ENCODE data around the gene RAB40A. TPM values are rescaled to one million over a fixed set of nuclear protein-coding genes. Genes with fewer than 3 reads are reported as not detected.

The RAB40A gene
- total RNA-seq, 1 experiment from 2014 or later, result not detected

GRCh38 chrX:103556963-103557612 lies 37.8 kb upstream of the RAB40A start:
- ChIA-PET POLR2A (interaction anchor here (0.6 kb wide), 1 partner anchor 346 kb away, joined by 3 read pairs; no protein-coding TSS in a partner anchor), CTCF (no interaction called here), RAD21 (ENCODE audit: low non-redundant PET in 1 of 2, low total read pairs in 2 of 2, uncharacterized antibody in 2 of 2, unreplicated experiment in 2 of 2) (no interaction called here)
- Histone ChIP-seq H3K27me3 (ENCODE audit: insufficient read depth, low read length) (no peaks in the 10 kb centered on the region), H3K4me2 (ENCODE audit: low read length) (no peak overlapping the region), H3K9me3 (ENCODE audit: control insufficient read depth in 1 of 2, insufficient read depth in 1 of 2, low read depth in 1 of 2, low read length in 2 of 2) (no peaks in the 10 kb centered on the region), H3K4me1 (ENCODE audit: control insufficient read depth in 1 of 2, insufficient read depth in 2 of 2, low read length in 2 of 2) (no peaks in the 10 kb centered on the region), H3K36me3 (ENCODE audit: control insufficient read depth in 1 of 2, insufficient read depth in 2 of 2, low read length in 2 of 2) (no peaks in the 10 kb centered on the region), H2AFZ (ENCODE audit: low read depth, low read length, poor library complexity, severe bottlenecking) (no peak overlapping the region), H3K79me2 (ENCODE audit: insufficient read depth, low read length) (no peaks in the 10 kb centered on the region), H3K27ac (ENCODE audit: low read depth, low read length) (no peak overlapping the region), H3K9me2 (ENCODE audit: insufficient read depth) (no peaks in the 10 kb centered on the region), H3K9ac (ENCODE audit: low read length) (no peak overlapping the region), H4K20me1 (ENCODE audit: insufficient read depth) (no peaks in the 10 kb centered on the region), H3K4me3 (replicated peaks in 1 of 2; ENCODE audit: low read depth in 1 of 2, low read length in 2 of 2) (no peak overlapping the region)
- intact Hi-C loops (cut with micrococcal nuclease), result no loop called here
- no peak for DNase-seq (ENCODE audit: low read depth, low spot score)
- ATAC-seq, result no peak; the same call in 1 of the 2 replicates
- no TSS peak for BruUV-seq (replicated peaks)
- TF ChIP-seq EGR1 (IDR thresholded peaks at IDR 0.05; ENCODE audit: low read depth) (no peak), ZBTB33 (IDR thresholded peaks at IDR 0.05; ENCODE audit: extremely low read depth, insufficient replicate concordance, low read length) (no peak), ZNF274 (IDR thresholded peaks at IDR 0.05; ENCODE audit: low read depth, low read length) (no peak), SRF (IDR thresholded peaks at IDR 0.05; ENCODE audit: low read depth) (no peak), TCF7L2 (IDR thresholded peaks at IDR 0.05; ENCODE audit: borderline replicate concordance, extremely low read depth, insufficient read depth, insufficient read length) (no peak), MAX (IDR thresholded peaks at IDR 0.05) (no peak), ZFX (IDR thresholded peaks at IDR 0.05) (no peak), YY1 (IDR thresholded peaks at IDR 0.05; ENCODE audit: extremely low read depth, insufficient replicate concordance, low read depth, low read length) (no peak), SP1 (IDR thresholded peaks at IDR 0.05; ENCODE audit: low read depth) (no peak), POLR2AphosphoS5 (IDR thresholded peaks at IDR 0.05; ENCODE audit: low read depth, low read length) (no peak), POLR2A (IDR thresholded peaks at IDR 0.05; ENCODE audit: borderline replicate concordance, extremely low read depth, insufficient read depth, insufficient read length) (no peak), SIN3A (IDR thresholded peaks at IDR 0.05; ENCODE audit: low read depth) (no peak), EZH2 (IDR thresholded peaks at IDR 0.05) (no peak), FOSL1 (IDR thresholded peaks at IDR 0.05; ENCODE audit: low read depth) (no peak), JUND (IDR thresholded peaks at IDR 0.05) (no peak), CTCF (IDR thresholded peaks at IDR 0.05 in 2 of 3, conservative IDR thresholded peaks at IDR 0.05 in 1 of 3; ENCODE audit: borderline replicate concordance in 1 of 3, insufficient read depth in 1 of 3, low read depth in 2 of 3, low read length in 2 of 3) (no peak), ELF1 (IDR thresholded peaks at IDR 0.05; ENCODE audit: borderline replicate concordance, low read depth) (no peak)
- TF ChIP-seq, protein P1, sequence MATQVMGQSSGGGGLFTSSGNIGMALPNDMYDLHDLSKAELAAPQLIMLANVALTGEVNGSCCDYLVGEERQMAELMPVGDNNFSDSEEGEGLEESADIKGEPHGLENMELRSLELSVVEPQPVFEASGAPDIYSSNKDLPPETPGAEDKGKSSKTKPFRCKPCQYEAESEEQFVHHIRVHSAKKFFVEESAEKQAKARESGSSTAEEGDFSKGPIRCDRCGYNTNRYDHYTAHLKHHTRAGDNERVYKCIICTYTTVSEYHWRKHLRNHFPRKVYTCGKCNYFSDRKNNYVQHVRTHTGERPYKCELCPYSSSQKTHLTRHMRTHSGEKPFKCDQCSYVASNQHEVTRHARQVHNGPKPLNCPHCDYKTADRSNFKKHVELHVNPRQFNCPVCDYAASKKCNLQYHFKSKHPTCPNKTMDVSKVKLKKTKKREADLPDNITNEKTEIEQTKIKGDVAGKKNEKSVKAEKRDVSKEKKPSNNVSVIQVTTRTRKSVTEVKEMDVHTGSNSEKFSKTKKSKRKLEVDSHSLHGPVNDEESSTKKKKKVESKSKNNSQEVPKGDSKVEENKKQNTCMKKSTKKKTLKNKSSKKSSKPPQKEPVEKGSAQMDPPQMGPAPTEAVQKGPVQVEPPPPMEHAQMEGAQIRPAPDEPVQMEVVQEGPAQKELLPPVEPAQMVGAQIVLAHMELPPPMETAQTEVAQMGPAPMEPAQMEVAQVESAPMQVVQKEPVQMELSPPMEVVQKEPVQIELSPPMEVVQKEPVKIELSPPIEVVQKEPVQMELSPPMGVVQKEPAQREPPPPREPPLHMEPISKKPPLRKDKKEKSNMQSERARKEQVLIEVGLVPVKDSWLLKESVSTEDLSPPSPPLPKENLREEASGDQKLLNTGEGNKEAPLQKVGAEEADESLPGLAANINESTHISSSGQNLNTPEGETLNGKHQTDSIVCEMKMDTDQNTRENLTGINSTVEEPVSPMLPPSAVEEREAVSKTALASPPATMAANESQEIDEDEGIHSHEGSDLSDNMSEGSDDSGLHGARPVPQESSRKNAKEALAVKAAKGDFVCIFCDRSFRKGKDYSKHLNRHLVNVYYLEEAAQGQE (IDR thresholded peaks at IDR 0.05; ENCODE audit: low read depth), result no peak
